HepG2 (cell line): ENCODE results near the gene PEX7. TPM values are rescaled to one million over a fixed set of nuclear protein-coding genes. Genes with fewer than 3 reads are reported as not detected.

ENCODE experiments used
- ATAC-seq: fragments of 200-7000 bp; cut with Tn5 transposase; 3 replicates; pipeline ENCODE4 v1.9.1; 2020; ENCODE audit warnings: mild to moderate bottlenecking, moderate library complexity
- BruUV-seq: library from RNA; stranded (reverse); fragments of 400-500 nt; replicated peaks from 2 replicates; lab custom pipeline; 2021; lab: Mats Ljungman, UMichigan
- CTCF ChIA-PET: fragments of 300-600 bp; formaldehyde crosslinking; extraction: SDS; loops from one replicate; lab custom pipeline; 2021; ENCODE audit warnings: low total read pairs, inconsistent platforms, low intra/inter-chr PET ratio; lab: Yijun Ruan, JAX
- POLR2A ChIA-PET: fragments of 350-600 bp; sonication (Branson Sonifier 250); formaldehyde crosslinking; loops from one replicate; lab custom pipeline; 2020; ENCODE audit warnings: antibody characterized with exemption, inconsistent platforms; lab: Yijun Ruan, JAX
- DNase-seq: peaks from one replicate; pipeline ENCODE4 v3.0.0-alpha.2; 2015; ENCODE audit warnings: low spot score
- FAIRE-seq: peaks from 3 replicates; lab custom pipeline; 2011; peaks lifted over from hg19 to GRCh38; lab: Jason Lieb, UNC
- H2AFZ ChIP-seq: one replicate; pipeline ENCODE4 v1.6.1; 2011; ENCODE audit warnings: low read length, inconsistent platforms
- H3K27ac ChIP-seq: fragments of 300-600 bp; 3 replicates; pipeline ENCODE4 v1.8.0; 2011; ENCODE audit warnings: mixed run types, mild to moderate bottlenecking, mixed read lengths, low read length, inconsistent platforms; ENCODE audit not compliant: insufficient read depth; ENCODE audit errors: extremely low read length
- H3K27me3 ChIP-seq, 2 experiments: fragments of 200-600 bp in 1 of 2; 2 replicates in 1 of 2; 3 replicates in 1 of 2; pipeline versions ENCODE4 v1.6.0 to v1.8.0; 2011; ENCODE audit warnings: low read length in 2 of 2, mild to moderate bottlenecking in 2 of 2, moderate library complexity in 2 of 2, inconsistent platforms in 1 of 2; ENCODE audit not compliant: insufficient read depth in 2 of 2, control insufficient read depth in 1 of 2
- H3K36me3 ChIP-seq, 2 experiments: fragments of 200-600 bp in 1 of 2; replicated peaks in 1 of 2; 2 replicates in 1 of 2; 3 replicates in 1 of 2; pipeline versions ENCODE4 v1.5.1 to v1.8.0; 2011; ENCODE audit warnings: low read length in 2 of 2, inconsistent platforms in 1 of 2; ENCODE audit not compliant: insufficient read depth in 2 of 2, control insufficient read depth in 1 of 2
- H3K4me1 ChIP-seq: 2 replicates; pipeline ENCODE4 v1.5.1; 2012; ENCODE audit warnings: low read length, inconsistent platforms; ENCODE audit not compliant: insufficient read depth
- H3K4me2 ChIP-seq: 2 replicates; pipeline ENCODE4 v1.6.0; 2011; ENCODE audit warnings: low read depth, low read length, inconsistent platforms
- H3K4me3 ChIP-seq, 3 experiments: fragments of 200-600 bp in 1 of 3; sonication (generic), shearing (Covaris generic) in 1 of 3; replicated peaks in 1 of 3; 2 replicates each; pipeline ENCODE4 v1.5.1; 2011 to 2016; ENCODE audit warnings: low read length in 3 of 3, inconsistent platforms in 2 of 3, low read depth in 2 of 3, mild to moderate bottlenecking in 2 of 3, control low read depth in 1 of 3, mixed read lengths in 1 of 3; ENCODE audit not compliant: insufficient read depth in 1 of 3
- H3K79me2 ChIP-seq: one replicate; pipeline ENCODE4 v1.6.1; 2011; ENCODE audit warnings: low read length, inconsistent platforms; ENCODE audit not compliant: insufficient read depth
- H3K9ac ChIP-seq: 2 replicates; pipeline ENCODE4 v1.6.0; 2011; ENCODE audit warnings: mild to moderate bottlenecking, low read depth, low read length, inconsistent platforms; ENCODE audit not compliant: insufficient read depth
- H3K9me3 ChIP-seq: 2 replicates; pipeline ENCODE4 v1.5.1; 2012; ENCODE audit warnings: mild to moderate bottlenecking, low read length
- H4K20me1 ChIP-seq: 2 replicates; pipeline ENCODE4 v1.6.0; 2011; ENCODE audit warnings: inconsistent platforms, mild to moderate bottlenecking, low read length, moderate library complexity; ENCODE audit not compliant: insufficient read depth
- BHLHE40 ChIP-seq: IDR thresholded peaks from 2 replicates; pipeline ENCODE4 v1.6.1; 2011; ENCODE audit warnings: low read length, improper control_type of control experiment
- CHCHD3 ChIP-seq: sonication (generic); formaldehyde crosslinking; IDR thresholded peaks from 2 replicates; pipeline ENCODE4 v1.8.0; 2022; ENCODE audit warnings: mild to moderate bottlenecking, missing genetic modification reagents, moderate library complexity
- ETV5 ChIP-seq: IDR thresholded peaks from 2 replicates; pipeline ENCODE4 v1.6.1; 2018; ENCODE audit warnings: missing biosample characterization, missing genetic modification reagents, inconsistent platforms, borderline replicate concordance
- REXO4 ChIP-seq: sonication (generic); formaldehyde crosslinking; IDR thresholded peaks from 2 replicates; pipeline ENCODE4 v1.8.0; 2022; ENCODE audit warnings: missing genetic modification reagents, mild to moderate bottlenecking, borderline replicate concordance
- SIN3A ChIP-seq: IDR thresholded peaks from 2 replicates; pipeline ENCODE4 v1.6.1; 2011; ENCODE audit warnings: low read depth, mild to moderate bottlenecking, control low read depth, low read length, borderline replicate concordance
- ZNF205 ChIP-seq: IDR thresholded peaks from 2 replicates; pipeline ENCODE4 v1.6.1; 2018; ENCODE audit warnings: missing biosample characterization, missing genetic modification reagents
- WGBS: methylation state at CpG from one replicate; pipeline ENCODE4 v1.1.6; 2017; ENCODE audit warnings: low lambda C conversion rate; 5-methylcytosine and 5-hydroxymethylcytosine counted together
- in situ Hi-C: cut with HindIII; loops from 2 replicates; pipeline ENCODE4 v1.10.0; 2017; ENCODE audit warnings: low pct_unique_long_range_greater_than_20kb; ENCODE audit not compliant: extremely low pct_ligation_motif_present
- intact Hi-C: fragments of 100-400 bp; cut with micrococcal nuclease; formaldehyde crosslinking; loops from one replicate; pipeline ENCODE4 v1.10.0; 2022; ENCODE audit not compliant: unreplicated experiment
- polyA plus RNA-seq, 8 experiments: library from polyadenylated mRNA; depleted of rRNA in 3 of 8; stranded (reverse) in 7 of 8; unstranded in 1 of 8; fragments of >200 nt; fragmentation: Illumina TruSeq in 4 of 8; extraction: Trizol in 4 of 8; gene quantifications; 2 replicates each; pipeline versions ENCODE4 v1.2.1 to v1.2.3, GENCODE V29; 2011 to 2016; ENCODE audit warnings: low read depth in 4 of 8, missing spikeins in 1 of 8, mixed read lengths in 1 of 8; ENCODE audit not compliant: insufficient read depth in 1 of 8
- total RNA-seq, 5 experiments: library from RNA; depleted of rRNA; stranded (reverse); fragments of >200 nt; fragmentation: Illumina TruSeq; extraction: Trizol; gene quantifications; 2 replicates each; pipeline ENCODE4 v1.2.3, GENCODE V29; 2016; ENCODE audit warnings: low read depth in 1 of 5
- TF ChIP-seq, protein P1 (sequence below): sonication (generic); formaldehyde crosslinking; IDR thresholded peaks from 2 replicates; pipeline ENCODE4 v1.8.0; 2022; ENCODE audit warnings: low read depth, missing genetic modification reagents

PEX7 gene
- total and polyA plus RNA-seq, 2 of the 13 experiments (the other 11 are each of a cell fraction or from before 2014, with no cell fraction given), result 0.04 to 0.53 TPM

DNA sequence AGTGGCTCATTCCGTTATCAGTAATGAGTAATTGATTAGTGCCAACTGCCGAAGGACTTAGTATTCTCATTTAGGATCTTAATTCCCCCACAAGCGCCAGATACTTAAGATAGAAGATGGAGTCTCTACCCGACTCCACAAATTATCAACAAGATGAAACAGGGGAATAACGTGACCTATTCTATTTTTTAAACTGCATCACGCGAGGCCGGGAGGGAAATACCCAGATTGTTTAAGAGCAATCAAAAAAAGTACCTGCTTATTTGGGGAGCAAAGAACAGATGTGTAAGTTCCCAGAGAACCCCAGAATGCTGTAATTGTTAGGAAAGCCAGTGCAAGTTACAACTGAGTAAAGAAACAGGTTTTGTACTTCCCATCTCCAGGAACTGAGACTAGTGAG, 29.0 kb upstream of the PEX7 start:
- H2AFZ ChIP-seq, result no peak overlapping the region
- H3K27ac ChIP-seq, result no peak overlapping the region
- no peaks in the 10 kb centered on the region for H3K36me3 ChIP-seq
- no TSS peak for BruUV-seq
- H3K79me2 ChIP-seq, result no peaks in the 10 kb centered on the region
- peaks cover 1 to 55% of the 10 kb centered on the region in 2 experiments; a peak in 4 of 5 replicates for H3K27me3 ChIP-seq
- peaks cover 18% of the 10 kb centered on the region for H3K4me1 ChIP-seq
- in situ Hi-C loops (loop anchor here (5.0 kb wide), 1 partner anchor 151 kb away; no protein-coding TSS in a partner anchor), intact Hi-C loops (loop anchor here (10.0 kb wide), 1 partner anchor 209 kb away; no protein-coding TSS in a partner anchor)
- ATAC-seq (no peak), FAIRE-seq (no peak), DNase-seq (no peak)
- no peak overlapping the region for H3K9ac ChIP-seq
- POLR2A ChIA-PET, result no interaction called here
- no peaks in the 10 kb centered on the region for H3K9me3 ChIP-seq
- no peak for TF ChIP-seq CHCHD3 (CRISPR knock-in tag)
- H3K4me2 ChIP-seq, result no peak overlapping the region
- no peak overlapping the region for H3K4me3 ChIP-seq
- WGBS, result 41% methylated on average over 8 of the region's 8 CpGs
- no peaks in the 10 kb centered on the region for H4K20me1 ChIP-seq
- CTCF ChIA-PET, result no interaction called here

- Histone ChIP-seq H3K4me2 (no peak overlapping the region), H3K79me2 (no peaks in the 10 kb centered on the region), H3K9me3 (no peaks in the 10 kb centered on the region), H3K27ac (no peak overlapping the region), H2AFZ (no peak overlapping the region), H3K4me3 (no peak overlapping the region), H4K20me1 (no peaks in the 10 kb centered on the region)
- in situ Hi-C loops (no loop called here), intact Hi-C loops (loop anchor here (10.0 kb wide), 1 partner anchor 211 kb away; no protein-coding TSS in a partner anchor)
- TF ChIP-seq ETV5 (no peak), ZNF205 (no peak), SIN3A (no peak), BHLHE40 (no peak), REXO4 (CRISPR knock-in tag) (no peak)
- TF ChIP-seq, protein P1, sequence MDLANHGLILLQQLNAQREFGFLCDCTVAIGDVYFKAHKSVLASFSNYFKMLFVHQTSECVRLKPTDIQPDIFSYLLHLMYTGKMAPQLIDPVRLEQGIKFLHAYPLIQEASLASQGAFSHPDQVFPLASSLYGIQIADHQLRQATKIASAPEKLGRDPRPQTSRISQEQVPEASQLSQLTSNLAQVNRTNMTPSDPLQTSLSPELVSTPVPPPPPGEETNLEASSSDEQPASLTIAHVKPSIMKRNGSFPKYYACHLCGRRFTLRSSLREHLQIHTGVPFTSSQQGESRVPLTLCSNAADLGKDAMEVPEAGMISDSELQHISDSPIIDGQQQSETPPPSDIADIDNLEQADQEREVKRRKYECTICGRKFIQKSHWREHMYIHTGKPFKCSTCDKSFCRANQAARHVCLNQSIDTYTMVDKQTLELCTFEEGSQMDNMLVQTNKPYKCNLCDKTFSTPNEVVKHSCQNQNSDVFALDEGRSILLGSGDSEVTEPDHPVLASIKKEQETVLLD (CRISPR knock-in tag), result no peak
- TF ChIP-seq, all 625 proteins: peak for 0
- ChIA-PET CTCF (no interaction called here), POLR2A (no interaction called here)
- BruUV-seq, result no TSS peak
- ATAC-seq (no peak), DNase-seq (no peak), FAIRE-seq (no peak)
- Histone ChIP-seq H3K36me3 (no peaks in the 10 kb centered on the region), H3K27me3 (peaks cover 1 to 46% of the 10 kb centered on the region in 2 experiments; a peak in 4 of 5 replicates), H3K4me1 (peaks cover 18% of the 10 kb centered on the region), H3K9ac (no peak overlapping the region)
- under 1% methylated on average over 2 of the region's 2 CpGs for WGBS
Observed at GRCh38 chr6:136795386-136795785, 27.0 kb upstream of the PEX7 start.
